HepG2 (cell line): ENCODE results near the gene C19orf73. TPM values are rescaled to one million over a fixed set of nuclear protein-coding genes. Genes with fewer than 3 reads are reported as not detected.

Experiments
- ATM ChIP-seq: fragments of 450-650 bp; IDR thresholded peaks from 2 replicates; pipeline ENCODE4 v1.7.1; 2017; ENCODE audit warnings: mild to moderate bottlenecking, borderline replicate concordance
- CREM ChIP-seq, 2 experiments: sonication (generic) in 1 of 2; formaldehyde crosslinking in 1 of 2; IDR thresholded peaks; 2 replicates each; pipeline versions ENCODE4 v1.4.0 to v1.6.1; 2016 to 2020; ENCODE audit warnings: antibody characterized with exemption in 1 of 2, mild to moderate bottlenecking in 1 of 2, missing genetic modification reagents in 1 of 2
- DR1 ChIP-seq: sonication (generic); formaldehyde crosslinking; IDR thresholded peaks from 2 replicates; pipeline ENCODE4 v1.8.0; 2021; ENCODE audit warnings: mild to moderate bottlenecking, missing genetic modification reagents, inconsistent platforms
- KAT2B ChIP-seq: fragments of 150-350 bp; IDR thresholded peaks from 2 replicates; pipeline ENCODE4 v1.6.1; 2014; ENCODE audit warnings: low read depth, low read length, borderline replicate concordance
- RBFOX2 ChIP-seq: fragments of 200-400 bp; formaldehyde crosslinking; IDR thresholded peaks from 2 replicates; pipeline ENCODE4 v1.6.1; 2017; ENCODE audit warnings: low read depth, mild to moderate bottlenecking, low read length
- RXRB ChIP-seq: IDR thresholded peaks from 2 replicates; pipeline ENCODE4 v1.6.1; 2016; ENCODE audit warnings: borderline replicate concordance, missing genetic modification reagents, missing compliant biosample characterization
- SALL2 ChIP-seq: sonication (generic); formaldehyde crosslinking; IDR thresholded peaks from 2 replicates; pipeline ENCODE4 v1.8.1; 2023; ENCODE audit warnings: mild to moderate bottlenecking, missing genetic modification reagents, inconsistent platforms
- SNAI1 ChIP-seq: sonication (generic); formaldehyde crosslinking; IDR thresholded peaks from 2 replicates; pipeline ENCODE4 v1.5.0; 2020; ENCODE audit warnings: mild to moderate bottlenecking, missing genetic modification reagents, borderline replicate concordance
- THAP11 ChIP-seq: IDR thresholded peaks from 2 replicates; pipeline ENCODE4 v1.6.1; 2016; ENCODE audit warnings: missing biosample characterization, missing genetic modification reagents
- ZFP36L1 ChIP-seq: sonication (generic); formaldehyde crosslinking; IDR thresholded peaks from 2 replicates; pipeline ENCODE4 v1.8.0; 2022; ENCODE audit warnings: mild to moderate bottlenecking, missing genetic modification reagents, moderate library complexity
- ZNF354B ChIP-seq: sonication (generic); formaldehyde crosslinking; IDR thresholded peaks from 2 replicates; pipeline ENCODE4 v1.8.0; 2022; ENCODE audit warnings: mild to moderate bottlenecking, missing genetic modification reagents
- ZNF446 ChIP-seq: sonication (generic); formaldehyde crosslinking; IDR thresholded peaks from 2 replicates; pipeline ENCODE4 v1.5.0; 2020; ENCODE audit warnings: mild to moderate bottlenecking, missing genetic modification reagents
- ZNF451 ChIP-seq: sonication (generic); formaldehyde crosslinking; IDR thresholded peaks from 2 replicates; pipeline ENCODE4 v1.5.0; 2020; ENCODE audit warnings: mild to moderate bottlenecking, missing genetic modification reagents
- ZNF768 ChIP-seq: sonication (generic); formaldehyde crosslinking; IDR thresholded peaks from 2 replicates; pipeline ENCODE4 v1.4.0; 2020; ENCODE audit warnings: missing genetic modification reagents
- ZSCAN29 ChIP-seq: sonication (generic); formaldehyde crosslinking; conservative IDR thresholded peaks from 2 replicates; pipeline ENCODE4 v1.4.0; 2020; ENCODE audit warnings: mild to moderate bottlenecking, missing genetic modification reagents
- polyA plus RNA-seq, 8 experiments: library from polyadenylated mRNA; depleted of rRNA in 3 of 8; stranded (reverse) in 7 of 8; unstranded in 1 of 8; fragments of >200 nt; fragmentation: Illumina TruSeq in 4 of 8; extraction: Trizol in 4 of 8; gene quantifications; 2 replicates each; pipeline versions ENCODE4 v1.2.1 to v1.2.3, GENCODE V29; 2011 to 2016; ENCODE audit warnings: low read depth in 4 of 8, missing spikeins in 1 of 8, mixed read lengths in 1 of 8; ENCODE audit not compliant: insufficient read depth in 1 of 8
- total RNA-seq, 5 experiments: library from RNA; depleted of rRNA; stranded (reverse); fragments of >200 nt; fragmentation: Illumina TruSeq; extraction: Trizol; gene quantifications; 2 replicates each; pipeline ENCODE4 v1.2.3, GENCODE V29; 2016; ENCODE audit warnings: low read depth in 1 of 5
- TF ChIP-seq, protein P1 (sequence below): sonication (generic); formaldehyde crosslinking; IDR thresholded peaks from 2 replicates; pipeline ENCODE4 v1.5.1; 2020; ENCODE audit warnings: missing genetic modification reagents, mild to moderate bottlenecking, borderline replicate concordance
- TF ChIP-seq, protein P2 (sequence below): sonication (generic); formaldehyde crosslinking; IDR thresholded peaks from 2 replicates; pipeline ENCODE4 v1.8.0; 2022; ENCODE audit warnings: missing genetic modification reagents, low read depth, mild to moderate bottlenecking, borderline replicate concordance
- TF ChIP-seq, protein P3 (sequence below): IDR thresholded peaks from 2 replicates; pipeline ENCODE4 v1.6.1; 2016
- TF ChIP-seq, protein P4 (sequence below): sonication (generic); formaldehyde crosslinking; conservative IDR thresholded peaks from 2 replicates; pipeline ENCODE4 v1.4.0; 2020; ENCODE audit warnings: missing genetic modification reagents
- TF ChIP-seq, protein P5 (sequence below): IDR thresholded peaks from 2 replicates; pipeline ENCODE4 v1.6.1; 2016; ENCODE audit warnings: missing biosample characterization, missing genetic modification reagents, low read depth

The C19orf73 gene
- total and polyA plus RNA-seq, 2 of the 13 experiments (the other 11 are each of a cell fraction or from before 2014, with no cell fraction given): 1.4 to 1.5 TPM

DNA sequence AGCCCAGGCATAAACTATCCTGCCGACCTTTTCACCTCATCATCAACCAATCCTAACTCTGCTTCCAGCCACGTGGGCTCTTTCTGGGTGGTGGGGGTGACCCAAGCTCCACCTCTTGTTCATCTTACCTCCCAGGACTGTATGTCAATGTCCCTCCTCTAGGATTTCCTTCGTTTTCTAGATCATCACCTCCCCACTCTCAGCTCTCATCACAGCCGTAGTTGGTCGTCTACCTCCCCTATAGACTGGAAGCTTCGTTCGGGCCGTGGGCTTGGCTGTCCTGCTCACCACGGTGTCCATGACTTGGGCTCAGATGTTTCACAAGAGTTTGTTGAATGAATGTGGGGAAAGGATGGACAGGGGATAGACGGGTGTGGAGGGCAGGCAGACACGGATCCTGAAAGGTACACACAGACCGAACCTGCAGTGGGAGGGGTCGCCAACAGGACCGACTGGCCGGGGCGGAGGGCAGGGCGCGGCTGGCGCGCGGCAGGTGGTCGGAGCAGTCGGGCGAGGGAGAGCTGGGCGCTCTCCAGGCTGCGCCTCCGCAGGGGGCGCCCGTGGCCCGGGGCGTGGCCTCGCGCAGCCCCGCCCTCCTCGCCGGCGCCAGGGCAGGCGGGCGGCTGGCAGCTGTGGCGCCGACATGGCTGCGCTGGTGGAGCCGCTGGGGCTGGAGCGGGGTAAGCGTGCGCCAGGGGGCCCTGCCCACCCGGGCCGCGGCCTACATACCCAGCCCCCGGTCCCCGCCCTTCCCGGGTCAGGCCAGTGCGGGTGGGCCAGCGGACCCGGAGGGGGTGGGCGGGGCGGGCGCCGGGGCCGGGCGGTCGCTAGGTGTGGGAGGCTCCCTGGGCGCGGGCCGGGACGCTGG lies 4.9 kb downstream of the C19orf73 start, which contains the start of gene LIN7B (continued):
- TF ChIP-seq, protein P1, sequence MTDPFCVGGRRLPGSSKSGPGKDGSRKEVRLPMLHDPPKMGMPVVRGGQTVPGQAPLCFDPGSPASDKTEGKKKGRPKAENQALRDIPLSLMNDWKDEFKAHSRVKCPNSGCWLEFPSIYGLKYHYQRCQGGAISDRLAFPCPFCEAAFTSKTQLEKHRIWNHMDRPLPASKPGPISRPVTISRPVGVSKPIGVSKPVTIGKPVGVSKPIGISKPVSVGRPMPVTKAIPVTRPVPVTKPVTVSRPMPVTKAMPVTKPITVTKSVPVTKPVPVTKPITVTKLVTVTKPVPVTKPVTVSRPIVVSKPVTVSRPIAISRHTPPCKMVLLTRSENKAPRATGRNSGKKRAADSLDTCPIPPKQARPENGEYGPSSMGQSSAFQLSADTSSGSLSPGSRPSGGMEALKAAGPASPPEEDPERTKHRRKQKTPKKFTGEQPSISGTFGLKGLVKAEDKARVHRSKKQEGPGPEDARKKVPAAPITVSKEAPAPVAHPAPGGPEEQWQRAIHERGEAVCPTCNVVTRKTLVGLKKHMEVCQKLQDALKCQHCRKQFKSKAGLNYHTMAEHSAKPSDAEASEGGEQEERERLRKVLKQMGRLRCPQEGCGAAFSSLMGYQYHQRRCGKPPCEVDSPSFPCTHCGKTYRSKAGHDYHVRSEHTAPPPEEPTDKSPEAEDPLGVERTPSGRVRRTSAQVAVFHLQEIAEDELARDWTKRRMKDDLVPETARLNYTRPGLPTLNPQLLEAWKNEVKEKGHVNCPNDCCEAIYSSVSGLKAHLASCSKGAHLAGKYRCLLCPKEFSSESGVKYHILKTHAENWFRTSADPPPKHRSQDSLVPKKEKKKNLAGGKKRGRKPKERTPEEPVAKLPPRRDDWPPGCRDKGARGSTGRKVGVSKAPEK: no peak
- TF ChIP-seq ZNF446 (CRISPR knock-in tag) (peak; percentile 64; the same call in 1 of the 2 replicates), SALL2 (no peak; the same call in 1 of the 2 replicates), ZNF451 (CRISPR knock-in tag) (0 out of 2 replicates have a peak, but pooled peaks have one; percentile 43), RXRB (CRISPR knock-in tag) (0 out of 2 replicates have a peak, but pooled peaks have one; percentile 18), ZFP36L1 (CRISPR knock-in tag) (no peak), CREM (IDR thresholded peaks at IDR 0.05) (no peak), CREM (CRISPR knock-in tag; IDR thresholded peaks at IDR 0.05) (no peak), SNAI1 (no peak), ZNF354B (CRISPR knock-in tag) (no peak), RBFOX2 (peak; percentile 24; the same call in 1 of the 2 replicates), DR1 (CRISPR knock-in tag) (no peak), KAT2B (no peak), ZNF768 (CRISPR knock-in tag) (no peak), ZSCAN29 (CRISPR knock-in tag) (no peak), THAP11 (no peak), ATM (no peak)
- TF ChIP-seq, protein P2, sequence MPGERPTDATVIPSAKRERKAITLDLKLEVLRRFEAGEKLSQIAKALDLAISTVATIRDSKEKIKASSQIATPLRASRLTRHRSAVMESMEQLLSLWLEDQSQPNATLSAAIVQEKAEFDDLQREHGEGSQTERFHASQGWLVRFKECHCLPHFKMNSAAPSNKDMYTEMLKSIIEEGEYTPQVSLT (CRISPR knock-in tag): no peak
- TF ChIP-seq, protein P3, sequence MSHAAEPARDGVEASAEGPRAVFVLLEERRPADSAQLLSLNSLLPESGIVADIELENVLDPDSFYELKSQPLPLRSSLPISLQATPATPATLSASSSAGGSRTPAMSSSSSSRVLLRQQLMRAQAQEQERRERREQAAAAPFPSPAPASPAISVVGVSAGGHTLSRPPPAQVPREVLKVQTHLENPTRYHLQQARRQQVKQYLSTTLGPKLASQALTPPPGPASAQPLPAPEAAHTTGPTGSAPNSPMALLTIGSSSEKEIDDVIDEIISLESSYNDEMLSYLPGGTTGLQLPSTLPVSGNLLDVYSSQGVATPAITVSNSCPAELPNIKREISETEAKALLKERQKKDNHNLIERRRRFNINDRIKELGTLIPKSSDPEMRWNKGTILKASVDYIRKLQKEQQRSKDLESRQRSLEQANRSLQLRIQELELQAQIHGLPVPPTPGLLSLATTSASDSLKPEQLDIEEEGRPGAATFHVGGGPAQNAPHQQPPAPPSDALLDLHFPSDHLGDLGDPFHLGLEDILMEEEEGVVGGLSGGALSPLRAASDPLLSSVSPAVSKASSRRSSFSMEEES (CRISPR knock-in tag): 0 out of 2 replicates have a peak, but pooled peaks have one; percentile 46
- TF ChIP-seq, protein P4, sequence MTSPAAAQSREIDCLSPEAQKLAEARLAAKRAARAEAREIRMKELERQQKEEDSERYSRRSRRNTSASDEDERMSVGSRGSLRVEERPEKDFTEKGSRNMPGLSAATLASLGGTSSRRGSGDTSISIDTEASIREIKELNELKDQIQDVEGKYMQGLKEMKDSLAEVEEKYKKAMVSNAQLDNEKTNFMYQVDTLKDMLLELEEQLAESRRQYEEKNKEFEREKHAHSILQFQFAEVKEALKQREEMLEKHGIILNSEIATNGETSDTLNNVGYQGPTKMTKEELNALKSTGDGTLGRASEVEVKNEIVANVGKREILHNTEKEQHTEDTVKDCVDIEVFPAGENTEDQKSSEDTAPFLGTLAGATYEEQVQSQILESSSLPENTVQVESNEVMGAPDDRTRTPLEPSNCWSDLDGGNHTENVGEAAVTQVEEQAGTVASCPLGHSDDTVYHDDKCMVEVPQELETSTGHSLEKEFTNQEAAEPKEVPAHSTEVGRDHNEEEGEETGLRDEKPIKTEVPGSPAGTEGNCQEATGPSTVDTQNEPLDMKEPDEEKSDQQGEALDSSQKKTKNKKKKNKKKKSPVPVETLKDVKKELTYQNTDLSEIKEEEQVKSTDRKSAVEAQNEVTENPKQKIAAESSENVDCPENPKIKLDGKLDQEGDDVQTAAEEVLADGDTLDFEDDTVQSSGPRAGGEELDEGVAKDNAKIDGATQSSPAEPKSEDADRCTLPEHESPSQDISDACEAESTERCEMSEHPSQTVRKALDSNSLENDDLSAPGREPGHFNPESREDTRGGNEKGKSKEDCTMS (CRISPR knock-in tag): no peak
- TF ChIP-seq, protein P5, sequence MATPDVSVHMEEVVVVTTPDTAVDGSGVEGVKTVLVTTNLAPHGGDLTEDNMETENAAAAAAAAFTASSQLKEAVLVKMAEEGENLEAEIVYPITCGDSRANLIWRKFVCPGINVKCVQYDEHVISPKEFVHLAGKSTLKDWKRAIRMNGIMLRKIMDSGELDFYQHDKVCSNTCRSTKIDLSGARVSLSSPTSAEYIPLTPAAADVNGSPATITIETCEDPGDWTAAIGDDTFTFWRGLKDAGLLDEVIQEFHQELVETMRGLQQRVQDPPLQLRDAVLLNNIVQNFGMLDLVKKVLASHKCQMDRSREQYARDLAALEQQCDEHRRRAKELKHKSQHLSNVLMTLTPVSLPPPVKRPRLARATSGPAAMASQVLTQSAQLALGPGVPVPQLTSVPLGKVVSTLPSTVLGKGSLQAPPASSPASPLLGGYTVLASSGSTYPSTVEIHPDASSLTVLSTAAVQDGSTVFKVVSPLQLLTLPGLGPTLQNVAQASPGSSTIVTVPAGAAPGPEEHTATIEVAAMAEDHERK: no peak
